Omental fat pad (tissue), 4 donors: ENCODE results near the gene IL25. TPM values are rescaled to one million over a fixed set of nuclear protein-coding genes. Genes with fewer than 3 reads are reported as not detected.

Experiments used
- ATAC-seq: fragments of 150-250 bp; one replicate; pipeline ENCODE4 v1.9.1; 2016; ENCODE audit warnings: mild to moderate bottlenecking, moderate library complexity; ENCODE audit not compliant: low FRiP score
- DNase-seq: peaks from one replicate; pipeline ENCODE4 v3.0.0-alpha.2; 2019; ENCODE audit warnings: low spot score
- CTCF ChIP-seq, 3 donors: fragments of 450-650 bp; IDR thresholded peaks; one replicate each; pipeline ENCODE4 v1.5.1; 2016 to 2017; ENCODE audit warnings: antibody characterized with exemption in 3 of 3, mild to moderate bottlenecking in 3 of 3, moderate library complexity in 2 of 3
- total RNA-seq, 4 donors: library from RNA; depleted of rRNA; stranded (reverse); fragments of >200 nt; gene quantifications; one replicate each; pipeline ENCODE4 v1.1.0, GENCODE V29; 2016

The IL25 gene
- total RNA-seq, 4 donors from 2014 or later = not detected

DNA sequence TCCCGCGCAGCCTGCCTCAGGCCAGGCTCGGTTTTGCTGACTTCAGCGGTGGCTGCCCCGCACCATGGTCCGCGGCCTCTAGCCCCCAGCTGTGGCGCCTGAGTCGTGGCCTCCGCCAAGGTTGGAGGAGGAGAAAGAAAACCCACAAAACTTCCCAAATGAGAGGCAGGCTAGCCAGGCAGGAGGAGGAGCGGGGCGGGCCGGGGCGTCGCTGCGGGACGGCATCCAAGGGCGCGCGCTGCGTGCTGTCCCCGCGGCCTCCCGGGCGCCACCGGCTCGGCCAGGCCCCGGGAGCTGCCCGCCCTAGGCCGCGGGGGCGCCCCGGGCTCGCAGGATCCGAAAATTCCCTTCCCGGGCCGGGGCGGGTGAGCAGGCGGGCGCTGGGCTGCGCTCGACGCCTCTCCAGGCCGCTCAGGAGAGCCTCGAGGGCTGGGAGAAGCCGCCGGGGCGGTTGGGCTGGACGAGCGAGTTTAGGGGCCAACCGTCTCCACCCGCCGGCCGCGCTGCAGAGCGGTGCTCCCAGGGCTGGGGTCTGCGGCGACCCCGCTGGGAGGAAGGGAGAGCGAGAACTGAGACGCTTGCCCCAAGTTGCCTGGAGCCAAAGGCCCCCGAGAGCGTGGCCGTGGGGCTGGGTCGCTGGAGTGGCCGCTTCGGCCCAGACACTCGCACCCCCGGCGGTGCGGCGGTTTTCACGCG lies 7.4 kb upstream of the IL25 start, which contains the start of gene EFS:
Gene EFS, minus strand, starts transcription at position 137 of the 696 bp plus-strand sequence. CDS start 147 bp downstream, outside the sequence.
- no peak for TF ChIP-seq CTCF (IDR thresholded peaks at IDR 0.05)
- DNase-seq (no peak), ATAC-seq (peak; percentile 28)

DNA sequence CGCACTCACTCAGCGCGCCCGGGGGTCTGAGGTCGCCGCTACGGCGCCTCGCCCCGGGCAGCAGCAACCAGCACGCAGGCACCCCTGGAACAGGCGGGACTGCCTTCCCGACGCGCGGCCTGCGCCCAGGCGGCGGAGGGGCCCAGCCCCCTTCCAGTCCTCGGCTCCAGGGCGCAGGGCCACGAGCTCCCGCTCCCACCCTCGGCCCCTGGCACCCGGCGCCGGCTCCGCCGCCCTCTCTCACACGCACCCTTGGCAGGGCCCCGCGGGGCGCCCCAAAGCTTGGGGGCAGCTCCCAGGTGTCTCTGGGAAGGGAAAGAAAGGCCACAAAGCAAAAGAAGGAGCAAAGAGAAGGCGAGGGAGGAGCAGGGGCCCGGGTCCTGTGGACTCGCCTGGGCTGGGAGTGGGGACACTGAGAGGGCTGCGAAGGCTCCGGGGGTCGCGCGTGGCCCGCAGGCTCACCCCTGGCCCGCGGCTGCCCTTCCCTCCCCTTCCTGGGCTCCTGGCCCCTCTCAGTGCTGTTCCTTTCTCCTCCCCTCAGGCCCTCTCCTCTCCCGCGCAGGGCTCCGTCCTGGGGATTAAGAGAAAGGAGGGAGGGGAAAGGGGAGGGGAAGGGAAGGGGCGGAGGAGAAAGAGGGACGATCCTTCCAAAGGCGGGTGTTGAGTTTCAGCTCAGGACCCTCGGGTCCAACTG lies 6.7 kb upstream of the IL25 start:
- ATAC-seq (peak; percentile 76), DNase-seq (no peak)
- TF ChIP-seq CTCF (IDR thresholded peaks at IDR 0.05) = no peak

DNA sequence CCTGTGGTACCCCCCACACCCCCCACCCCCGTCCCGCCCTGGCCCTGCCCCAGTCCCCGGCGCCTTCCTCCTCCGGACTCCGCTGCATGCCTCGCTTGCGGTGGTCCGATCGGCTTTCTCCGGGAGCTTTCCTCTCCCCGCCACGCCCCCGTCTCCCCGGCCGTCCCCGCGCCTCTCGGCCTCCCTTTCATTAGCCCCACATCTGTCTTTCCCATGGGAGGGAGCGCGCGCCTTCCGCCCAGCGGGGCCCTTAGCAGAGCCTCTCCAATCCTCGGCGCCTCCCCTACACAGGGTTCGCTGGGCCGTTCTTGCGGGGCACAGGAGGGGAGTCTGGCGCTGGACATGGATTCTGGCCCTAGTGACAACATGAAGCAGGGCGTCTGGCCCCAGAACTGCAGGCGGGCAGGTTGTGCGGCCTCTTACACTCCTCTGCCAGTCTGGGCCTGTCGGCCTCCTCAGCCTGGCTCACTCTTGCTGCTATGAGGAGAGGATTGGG lies 6.1 kb upstream of the IL25 start:
- no peak for TF ChIP-seq CTCF (IDR thresholded peaks at IDR 0.05)
- DNase-seq (peak; percentile 30), ATAC-seq (peak; percentile 70)

DNA sequence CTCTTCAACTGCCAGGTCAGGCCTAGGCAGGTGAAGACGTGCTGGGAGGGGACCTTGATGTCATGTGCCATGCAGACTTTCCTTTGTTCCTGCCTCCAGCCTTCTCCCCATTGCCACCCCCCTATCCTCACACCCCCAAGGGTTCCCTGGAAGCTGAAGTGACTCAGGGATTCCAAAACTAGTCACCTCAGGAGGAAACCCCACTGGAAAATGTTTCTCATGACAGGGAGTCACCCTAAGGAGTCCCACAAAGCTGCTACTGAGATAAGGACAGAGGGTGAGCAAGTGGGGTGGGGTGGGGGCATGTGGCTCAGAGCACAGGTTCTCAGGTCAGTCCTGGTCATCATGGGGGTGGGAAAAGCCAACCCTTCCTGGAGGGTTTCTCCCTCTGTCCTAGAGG lies 2.4 kb upstream of the IL25 start:
- TF ChIP-seq CTCF (IDR thresholded peaks at IDR 0.05) = no peak
- DNase-seq = no peak
- no peak for ATAC-seq

GRCh38 chr14:23371865-23372264 lies 744 bp upstream of the IL25 start:
- no peak for TF ChIP-seq CTCF (IDR thresholded peaks at IDR 0.05)

DNA sequence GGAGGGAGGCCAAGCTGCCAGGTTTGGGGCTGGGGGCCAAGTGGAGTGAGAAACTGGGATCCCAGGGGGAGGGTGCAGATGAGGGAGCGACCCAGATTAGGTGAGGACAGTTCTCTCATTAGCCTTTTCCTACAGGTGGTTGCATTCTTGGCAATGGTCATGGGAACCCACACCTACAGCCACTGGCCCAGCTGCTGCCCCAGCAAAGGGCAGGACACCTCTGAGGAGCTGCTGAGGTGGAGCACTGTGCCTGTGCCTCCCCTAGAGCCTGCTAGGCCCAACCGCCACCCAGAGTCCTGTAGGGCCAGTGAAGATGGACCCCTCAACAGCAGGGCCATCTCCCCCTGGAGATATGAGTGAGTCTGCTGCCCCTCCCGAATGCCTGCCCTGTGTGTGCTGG lies 432 bp downstream of the IL25 start:
- no peak for DNase-seq
- no peak for TF ChIP-seq CTCF (IDR thresholded peaks at IDR 0.05)
- no peak for ATAC-seq

More at GRCh38 chr14:23371865-23372264, 744 bp upstream of the IL25 start:
- no peak for ATAC-seq
- no peak for DNase-seq
